Aorta (tissue), 5 donors: Measurements from ENCODE around the gene VOPP1. TPM values are rescaled to one million over a fixed set of nuclear protein-coding genes. Genes with fewer than 3 reads are reported as not detected.

Source experiments
- ATAC-seq: fragments of 200-7000 bp; cut with Tn5 transposase; one replicate; pipeline ENCODE4 v1.9.1; 2022; ENCODE audit warnings: moderate library complexity; ENCODE audit not compliant: low FRiP score
- DNase-seq, 2 donors: peaks; one replicate each; pipeline ENCODE4 v3.0.0-alpha.2; 2020
- H3K27ac ChIP-seq, 2 donors: one replicate each; pipeline ENCODE4 v1.5.1; 2013; ENCODE audit warnings: low read length in 2 of 2, mild to moderate bottlenecking in 2 of 2, moderate library complexity in 2 of 2, control low read depth in 1 of 2, inconsistent platforms in 1 of 2, low read depth in 1 of 2
- H3K27me3 ChIP-seq, 2 donors: one replicate each; pipeline ENCODE4 v1.6.1; 2013; ENCODE audit warnings: control low read depth in 1 of 2, low read length in 1 of 2, mild to moderate bottlenecking in 1 of 2, moderate library complexity in 1 of 2; ENCODE audit not compliant: insufficient read depth in 2 of 2, control insufficient read depth in 1 of 2
- H3K36me3 ChIP-seq, 2 donors: one replicate each; pipeline ENCODE4 v1.6.1; 2013; ENCODE audit warnings: control low read depth in 1 of 2, low read length in 1 of 2, mild to moderate bottlenecking in 1 of 2; ENCODE audit not compliant: insufficient read depth in 2 of 2, control insufficient read depth in 1 of 2
- H3K4me1 ChIP-seq, 2 donors: one replicate each; pipeline ENCODE4 v1.6.1; 2013; ENCODE audit warnings: low read length in 2 of 2, control low read depth in 1 of 2, mild to moderate bottlenecking in 1 of 2, moderate library complexity in 1 of 2; ENCODE audit not compliant: insufficient read depth in 2 of 2, control insufficient read depth in 1 of 2
- H3K4me3 ChIP-seq, 2 donors: one replicate each; pipeline ENCODE4 v1.5.1; 2013; ENCODE audit warnings: low read length in 2 of 2, control low read depth in 1 of 2, mild to moderate bottlenecking in 1 of 2
- H3K9me3 ChIP-seq: one replicate; pipeline ENCODE4 v1.6.1; 2013; ENCODE audit warnings: mild to moderate bottlenecking, low read length; ENCODE audit not compliant: control insufficient read depth
- WGBS, 2 donors: extraction: QIAGEN DNeasy Blood & Tissue Kit; methylation state at CpG; one replicate each; pipeline ENCODE4 v1.1.7; 2013; 5-methylcytosine and 5-hydroxymethylcytosine counted together
- intact Hi-C, 2 donors: fragments of 100-400 bp; cut with DNase I; formaldehyde crosslinking; loops; one replicate each; pipeline versions ENCODE4 v1.14.2 to v1.15.0; 2022
- polyA plus RNA-seq, 2 donors: library from polyadenylated mRNA; stranded (reverse); fragments of 200-250 nt; gene quantifications; one replicate each; pipeline ENCODE4 v1.2.3, GENCODE V29; 2013
- total RNA-seq, 2 donors: library from RNA; stranded (reverse); fragmentation: NEBNext Ultra II Directional; extraction: Animal tissue kit (Norgen Biotek cat#: 25700); gene quantifications; one replicate each; pipeline ENCODE4 v1.2.1, GENCODE V29; 2021
- donor health status: healthy with polysubstance abuse.
- donor health status: Bipolar disorder and iron deficiency.
- donor health status: DM: no; HTN: no; CAD: no.
- donor health status: DM: no; HTN: no; CAD: no.
- donor health status: DM: yes; HTN: yes; CAD: no.

VOPP1 gene
- total and polyA plus RNA-seq, 4 donors, result 36.3 to 82.9 (median 68.5) TPM

GRCh38 chr7:55425141-55425752, 147.1 kb downstream of the VOPP1 start:
- no peaks in the 10 kb centered on the region for H3K4me1 ChIP-seq
- intact Hi-C loops, result no loop called here
- H3K27me3 ChIP-seq, result no peaks in the 10 kb centered on the region
- ATAC-seq (no peak), DNase-seq (no peak)
- peaks cover 0 to 4% of the 10 kb centered on the region in 2 donors for H3K36me3 ChIP-seq
- H3K4me3 ChIP-seq, result no peak overlapping the region
- H3K27ac ChIP-seq, result no peak overlapping the region
- H3K9me3 ChIP-seq, result no peaks in the 10 kb centered on the region
- WGBS, 2 donors, result 93 to 95% methylated on average over 11 of the region's 11 CpGs

GRCh38 chr7:55423891-55424290, 148.4 kb downstream of the VOPP1 start:
- Histone ChIP-seq H3K9me3 (no peaks in the 10 kb centered on the region), H3K4me3 (no peak overlapping the region), H3K27ac (no peak overlapping the region), H3K4me1 (no peaks in the 10 kb centered on the region), H3K36me3 (peaks cover 0 to 4% of the 10 kb centered on the region in 2 donors), H3K27me3 (no peaks in the 10 kb centered on the region)
- intact Hi-C loops, result no loop called here
- no peak for DNase-seq
- WGBS, 2 donors, result 76 to 83% methylated on average over 5 of the region's 5 CpGs
- ATAC-seq, result no peak

GRCh38 chr7:55423277-55423711, 149.0 kb downstream of the VOPP1 start:
- H3K27me3 ChIP-seq, result no peaks in the 10 kb centered on the region
- DNase-seq, result no peak
- ATAC-seq, result no peak
- H3K27ac ChIP-seq, result no peak overlapping the region
- no peak overlapping the region for H3K4me3 ChIP-seq
- peaks cover 0 to 4% of the 10 kb centered on the region in 2 donors for H3K36me3 ChIP-seq
- H3K4me1 ChIP-seq, result no peaks in the 10 kb centered on the region
- no peaks in the 10 kb centered on the region for H3K9me3 ChIP-seq
- WGBS, 2 donors, result 71 to 79% methylated on average over 5 of the region's 5 CpGs
- intact Hi-C loops, result no loop called here

Other genes with a start within 250 kb of the VOPP1 start
- gene LANCL2, start 207.2 kb downstream of the VOPP1 start, total RNA-seq, result 1 to 10 TPM; 7.0 to 8.8 TPM
- gene LANCL2, start 207.2 kb downstream of the VOPP1 start, polyA plus RNA-seq, result 1 to 10 TPM; 4.6 to 7.3 TPM